Mucosa of stomach (tissue), 1 donor: ENCODE results near the gene SORBS1.

Experiments
- H3K27me3 ChIP-seq: one replicate; pipeline ENCODE4 v1.7.0; 2013; ENCODE audit warnings: mild to moderate bottlenecking, low read length; ENCODE audit not compliant: control insufficient read depth, insufficient read depth
- H3K36me3 ChIP-seq: one replicate; pipeline ENCODE4 v1.7.0; 2013; ENCODE audit warnings: low read length; ENCODE audit not compliant: control insufficient read depth, insufficient read depth
- H3K4me1 ChIP-seq: one replicate; pipeline ENCODE4 v1.7.0; 2013; ENCODE audit warnings: mild to moderate bottlenecking, low read length; ENCODE audit not compliant: control insufficient read depth, insufficient read depth
- H3K4me3 ChIP-seq: one replicate; pipeline ENCODE4 v1.7.0; 2013; ENCODE audit warnings: low read length
- H3K9ac ChIP-seq: one replicate; pipeline ENCODE4 v1.7.0; 2013; ENCODE audit warnings: mild to moderate bottlenecking, low read length, moderate library complexity
- H3K9me3 ChIP-seq: one replicate; pipeline ENCODE4 v1.7.0; 2013; ENCODE audit warnings: mild to moderate bottlenecking, low read length, moderate library complexity; ENCODE audit not compliant: control insufficient read depth
- donor health status: Pancreatic carcinoma.

SORBS1 gene

DNA sequence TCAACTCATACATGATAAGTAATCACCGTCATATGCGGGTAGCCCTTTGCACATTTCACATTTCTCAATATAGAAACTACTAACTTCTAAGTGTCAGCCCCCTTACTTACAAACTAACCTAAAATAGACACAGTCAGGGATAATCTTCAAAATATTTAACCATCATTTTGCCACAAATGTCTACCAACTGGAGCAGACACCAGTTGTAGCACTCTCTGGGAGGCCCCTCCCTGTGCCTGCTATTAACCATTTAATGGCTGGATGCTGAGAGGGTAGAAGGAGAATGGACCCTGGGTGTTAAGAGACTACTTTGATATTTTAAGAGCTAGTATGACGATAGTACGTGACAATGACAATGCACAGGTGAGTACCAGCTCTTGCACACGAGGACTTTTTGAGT lies 116.4 kb downstream of the SORBS1 start:
- H3K9ac ChIP-seq: no peak overlapping the region
- peaks cover 39% of the 10 kb centered on the region for H3K4me1 ChIP-seq
- H3K36me3 ChIP-seq: no peaks in the 10 kb centered on the region
- H3K9me3 ChIP-seq: no peaks in the 10 kb centered on the region
- H3K4me3 ChIP-seq: no peak overlapping the region
- no peaks in the 10 kb centered on the region for H3K27me3 ChIP-seq

- H3K9ac ChIP-seq: no peak overlapping the region
- H3K4me1 ChIP-seq: peaks cover 39% of the 10 kb centered on the region
- H3K9me3 ChIP-seq: no peaks in the 10 kb centered on the region
- H3K4me3 ChIP-seq: no peak overlapping the region
- no peaks in the 10 kb centered on the region for H3K36me3 ChIP-seq
- H3K27me3 ChIP-seq: no peaks in the 10 kb centered on the region
Measured at GRCh38 chr10:95443636-95444035, 117.5 kb downstream of the SORBS1 start.

GRCh38 chr10:95442341-95442740 lies 118.8 kb downstream of the SORBS1 start:
- Histone ChIP-seq H3K36me3 (no peaks in the 10 kb centered on the region), H3K9me3 (no peaks in the 10 kb centered on the region), H3K4me3 (no peak overlapping the region), H3K9ac (no peak overlapping the region), H3K4me1 (peaks cover 34% of the 10 kb centered on the region), H3K27me3 (no peaks in the 10 kb centered on the region)

GRCh38 chr10:95441547-95441923 lies 119.6 kb downstream of the SORBS1 start:
- no peaks in the 10 kb centered on the region for H3K9me3 ChIP-seq
- H3K4me1 ChIP-seq: peaks cover 34% of the 10 kb centered on the region
- H3K27me3 ChIP-seq: no peaks in the 10 kb centered on the region
- H3K9ac ChIP-seq: no peak overlapping the region
- H3K4me3 ChIP-seq: no peak overlapping the region
- no peaks in the 10 kb centered on the region for H3K36me3 ChIP-seq

- H3K27me3 ChIP-seq: no peaks in the 10 kb centered on the region
- no peaks in the 10 kb centered on the region for H3K9me3 ChIP-seq
- no peak overlapping the region for H3K9ac ChIP-seq
- H3K4me3 ChIP-seq: no peak overlapping the region
- H3K36me3 ChIP-seq: no peaks in the 10 kb centered on the region
- H3K4me1 ChIP-seq: peaks cover 28% of the 10 kb centered on the region
Measured at GRCh38 chr10:95440756-95441546, 120.2 kb downstream of the SORBS1 start.

DNA sequence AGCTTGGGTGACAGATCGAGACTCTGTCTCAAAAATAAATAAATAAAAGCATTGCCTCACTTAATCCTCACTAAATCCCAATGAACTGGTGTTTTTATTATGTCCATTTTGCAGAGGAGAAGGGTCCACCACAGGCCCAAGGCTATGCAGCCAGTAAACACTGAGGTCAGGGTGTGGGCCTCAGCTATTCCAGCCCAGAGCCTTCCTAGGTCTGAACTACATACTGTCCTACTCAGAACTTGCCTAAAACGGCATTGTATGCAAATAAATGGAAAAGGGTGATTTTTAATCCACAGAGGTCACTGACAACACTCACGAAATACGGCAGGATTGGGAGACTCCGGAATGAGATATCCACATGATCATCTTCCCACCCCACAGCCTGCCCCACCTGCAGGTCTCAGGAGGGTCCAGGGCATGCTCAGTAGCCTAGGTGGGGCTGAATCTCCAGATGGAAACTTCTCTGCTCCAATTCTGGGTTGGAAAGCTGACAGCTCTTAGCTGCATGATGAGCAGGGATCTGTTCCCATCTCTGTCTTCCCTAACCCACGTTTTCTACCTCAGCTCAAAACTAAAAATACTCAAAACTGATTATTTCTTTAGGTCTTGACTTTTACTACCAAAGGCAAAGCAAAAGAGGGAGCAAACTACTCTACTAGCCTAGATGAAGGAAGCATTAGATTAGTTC lies 121.0 kb downstream of the SORBS1 start:
- no peak overlapping the region for H3K4me3 ChIP-seq
- H3K27me3 ChIP-seq: no peaks in the 10 kb centered on the region
- peaks cover 21% of the 10 kb centered on the region for H3K4me1 ChIP-seq
- no peak overlapping the region for H3K9ac ChIP-seq
- no peaks in the 10 kb centered on the region for H3K36me3 ChIP-seq
- H3K9me3 ChIP-seq: no peaks in the 10 kb centered on the region

- peaks cover 5% of the 10 kb centered on the region for H3K36me3 ChIP-seq
- H3K4me3 ChIP-seq: no peak overlapping the region
- no peaks in the 10 kb centered on the region for H3K27me3 ChIP-seq
- H3K9ac ChIP-seq: no peak overlapping the region
- no peaks in the 10 kb centered on the region for H3K9me3 ChIP-seq
- H3K4me1 ChIP-seq: peaks cover 16% of the 10 kb centered on the region
Measured at GRCh38 chr10:95438781-95439180, 122.4 kb downstream of the SORBS1 start.

DNA sequence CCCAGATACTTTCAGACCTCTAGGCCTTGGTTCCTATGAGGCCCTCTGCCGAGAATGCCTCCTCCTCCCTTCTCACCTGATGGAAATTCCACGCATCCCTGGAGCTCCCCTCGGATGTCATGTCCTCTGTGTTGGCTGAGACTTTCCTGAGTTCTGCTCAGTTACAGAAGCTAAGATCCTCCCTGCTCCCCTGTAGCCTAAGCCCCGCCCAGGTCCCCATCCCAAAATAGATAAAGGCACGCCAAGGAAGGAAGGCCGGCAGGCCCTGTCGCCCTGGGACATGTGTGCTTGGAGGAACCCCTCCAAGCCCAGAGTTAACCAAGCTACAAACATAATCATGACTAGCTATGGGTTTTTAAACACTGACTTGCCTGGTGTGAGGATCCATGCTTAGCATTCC lies 123.5 kb downstream of the SORBS1 start:
- no peak overlapping the region for H3K9ac ChIP-seq
- no peaks in the 10 kb centered on the region for H3K27me3 ChIP-seq
- no peaks in the 10 kb centered on the region for H3K9me3 ChIP-seq
- H3K4me1 ChIP-seq: peaks cover 16% of the 10 kb centered on the region
- peaks cover 6% of the 10 kb centered on the region for H3K36me3 ChIP-seq
- no peak overlapping the region for H3K4me3 ChIP-seq

DNA sequence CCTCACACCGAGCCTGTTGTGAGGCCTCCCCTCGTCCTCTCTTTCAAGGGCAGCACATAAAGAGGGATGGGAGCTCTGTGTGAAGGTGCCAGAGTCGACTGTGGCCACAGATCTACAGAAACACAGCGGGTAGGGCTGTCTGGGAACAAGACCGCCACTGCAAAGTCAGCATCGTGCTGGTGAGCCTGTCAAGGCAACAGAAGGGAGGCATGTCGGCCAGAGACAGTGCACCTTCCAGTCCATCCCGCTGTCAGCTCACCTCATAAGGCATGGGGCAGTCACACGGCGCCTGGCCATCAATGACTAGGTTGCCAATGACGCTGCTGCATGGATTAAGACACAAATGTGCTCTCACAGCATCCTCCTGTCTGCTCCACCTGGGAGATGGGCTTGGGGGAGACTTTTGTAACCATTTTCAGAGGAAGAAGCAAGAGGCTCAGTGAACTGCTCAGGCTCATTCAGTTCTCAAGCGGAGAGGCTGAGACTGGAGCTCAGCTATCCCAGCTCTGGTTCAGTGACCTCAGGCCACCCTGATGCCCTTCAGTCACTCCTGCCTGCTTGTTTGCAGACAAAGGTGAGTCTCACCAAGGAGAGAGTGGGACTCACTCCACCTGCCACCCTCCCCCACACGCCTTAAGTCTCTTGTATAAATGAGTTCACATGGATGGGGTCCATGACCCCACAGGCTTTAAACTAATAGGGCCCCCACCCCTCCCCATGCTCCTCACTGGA lies 125.5 kb downstream of the SORBS1 start:
- Histone ChIP-seq H3K36me3 (peaks cover 6% of the 10 kb centered on the region), H3K9ac (no peak overlapping the region), H3K27me3 (no peaks in the 10 kb centered on the region), H3K9me3 (no peaks in the 10 kb centered on the region), H3K4me3 (no peak overlapping the region), H3K4me1 (peaks cover 7% of the 10 kb centered on the region)

DNA sequence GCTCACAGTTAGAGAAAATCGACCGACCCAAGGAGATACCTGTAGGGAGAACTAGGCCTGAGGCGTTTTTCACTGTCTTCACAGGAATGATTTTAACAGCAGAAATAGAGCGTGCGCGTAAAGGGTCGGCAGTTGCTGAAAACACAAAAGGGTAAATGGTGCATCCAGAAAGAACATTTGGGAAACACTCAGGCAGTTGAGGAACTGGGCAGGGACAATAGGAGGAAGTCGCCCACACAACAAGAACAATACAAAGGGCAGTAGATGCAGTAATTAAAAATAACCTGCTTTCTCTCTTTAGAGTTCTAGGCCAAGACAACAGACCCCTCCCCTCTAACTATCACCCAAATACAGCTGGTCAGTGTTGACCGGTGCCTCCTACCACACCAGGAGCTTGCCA lies 126.6 kb downstream of the SORBS1 start:
- Histone ChIP-seq H3K27me3 (no peaks in the 10 kb centered on the region), H3K4me1 (no peaks in the 10 kb centered on the region), H3K4me3 (no peak overlapping the region), H3K36me3 (peaks cover 6% of the 10 kb centered on the region), H3K9me3 (no peaks in the 10 kb centered on the region), H3K9ac (no peak overlapping the region)

GRCh38 chr10:95431900-95432342 lies 129.2 kb downstream of the SORBS1 start:
- peaks cover under 1% of the 10 kb centered on the region for H3K4me1 ChIP-seq
- H3K36me3 ChIP-seq: peaks cover 6% of the 10 kb centered on the region
- no peaks in the 10 kb centered on the region for H3K27me3 ChIP-seq
- H3K9ac ChIP-seq: no peak overlapping the region
- no peaks in the 10 kb centered on the region for H3K9me3 ChIP-seq
- no peak overlapping the region for H3K4me3 ChIP-seq
